GM21825 (cell line): ENCODE measurements around the gene ACTL9.

Source experiments
- ATAC-seq: cut with Tn5 transposase; IDR thresholded peaks from one replicate; pipeline ENCODE4 v1.9.1; 2021; ENCODE audit warnings: mild to moderate bottlenecking, moderate library complexity; ENCODE audit not compliant: unreplicated experiment

ACTL9 gene

DNA sequence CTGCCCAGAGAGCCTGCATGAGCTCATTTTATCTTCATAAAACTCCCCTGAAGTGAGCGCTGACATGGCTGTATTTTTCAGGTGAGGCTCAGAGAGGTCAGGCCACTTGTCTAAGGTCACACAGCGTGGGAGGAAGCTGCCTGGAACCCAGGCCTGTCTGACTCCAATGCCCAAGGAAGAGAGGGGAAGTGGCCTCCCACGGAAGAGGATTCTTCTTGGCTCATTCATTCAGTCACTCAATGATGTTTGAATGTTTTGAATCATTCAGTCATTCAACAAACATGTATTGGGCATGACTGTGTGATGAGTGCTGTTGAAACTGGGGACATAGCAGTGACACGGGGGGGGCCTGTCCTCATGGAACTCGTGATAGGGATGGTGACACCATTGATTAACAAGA is 12.0 kb downstream of the ACTL9 start:
- no peak for ATAC-seq

DNA sequence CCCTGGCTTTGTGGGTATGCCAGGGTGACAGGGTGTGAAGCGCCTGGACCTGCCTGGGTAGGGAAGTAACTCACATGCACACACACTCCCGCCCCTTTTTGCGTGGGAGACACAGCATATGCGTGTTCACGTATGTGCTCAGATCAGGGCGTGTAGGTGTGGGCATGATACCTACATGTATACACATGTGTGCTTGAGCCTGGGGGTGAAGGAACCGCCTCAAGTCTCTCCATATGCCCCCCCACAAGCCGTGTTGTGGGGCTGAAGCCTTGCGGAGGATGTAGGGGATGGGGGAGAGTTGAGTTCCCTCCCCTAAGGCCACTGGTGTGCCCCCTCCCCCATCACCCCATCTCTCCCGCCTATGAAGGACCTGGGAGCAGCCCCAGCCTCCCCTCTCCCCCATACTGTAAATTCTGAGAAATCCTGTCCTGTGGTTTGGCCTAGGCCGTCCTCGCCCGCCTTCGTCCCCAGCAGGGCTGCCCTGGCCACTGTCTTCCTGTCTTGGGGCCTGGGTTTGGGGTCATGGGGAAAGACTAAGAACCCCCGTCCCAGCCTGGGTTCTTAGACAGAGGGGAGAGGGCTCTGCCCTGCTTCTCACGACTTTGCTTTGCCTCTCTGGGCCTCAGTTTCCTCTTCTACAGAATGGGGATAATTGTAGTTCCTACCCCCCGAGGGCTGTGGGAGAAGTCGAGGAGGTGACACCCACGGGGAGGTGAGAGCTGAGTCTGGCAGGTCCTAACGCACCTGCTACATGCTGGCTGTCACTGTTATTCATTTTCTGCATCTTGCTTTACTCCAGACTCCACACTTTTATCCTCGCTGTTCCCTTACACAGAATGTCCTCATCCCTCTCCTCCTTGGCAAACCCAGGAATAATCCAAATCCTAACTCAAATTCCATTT is 14.3 kb downstream of the ACTL9 start:
- no peak for ATAC-seq

DNA sequence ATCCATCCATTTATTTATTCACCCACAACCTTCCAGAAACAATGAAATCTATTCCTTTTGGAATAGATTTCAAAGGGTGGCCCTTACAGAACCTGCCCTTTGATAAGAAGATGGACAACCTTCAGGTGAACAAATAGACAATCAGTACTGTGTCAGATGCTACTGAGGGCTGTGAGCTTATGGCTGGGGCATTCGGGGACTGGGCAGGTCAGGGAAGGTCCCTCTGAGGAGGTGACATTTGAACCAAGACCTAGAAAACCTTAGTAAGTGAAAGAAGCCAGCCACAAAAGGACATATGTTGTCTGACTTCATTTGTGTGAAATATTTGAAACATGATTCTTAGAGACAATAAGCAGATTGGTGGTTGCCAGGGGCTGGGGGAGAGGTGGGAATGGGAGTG is 15.7 kb downstream of the ACTL9 start:
- no peak for ATAC-seq

DNA sequence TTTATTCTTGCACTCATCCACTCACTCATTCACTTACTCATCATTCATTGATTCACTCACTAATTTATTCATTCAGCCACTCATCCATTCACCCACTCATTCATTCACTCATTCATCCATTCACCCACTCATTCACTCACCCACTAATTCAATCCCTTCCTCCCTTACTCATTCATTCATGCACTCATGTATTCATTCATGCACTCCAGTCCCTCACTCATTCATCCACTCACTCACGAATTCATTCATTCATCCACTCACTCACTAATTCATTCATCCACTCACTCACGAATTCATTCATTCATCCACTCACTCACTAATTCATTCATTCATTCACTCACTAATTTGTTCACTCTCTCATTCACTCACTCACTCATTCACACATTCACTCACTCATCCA is 16.1 kb downstream of the ACTL9 start:
- no peak for ATAC-seq

DNA sequence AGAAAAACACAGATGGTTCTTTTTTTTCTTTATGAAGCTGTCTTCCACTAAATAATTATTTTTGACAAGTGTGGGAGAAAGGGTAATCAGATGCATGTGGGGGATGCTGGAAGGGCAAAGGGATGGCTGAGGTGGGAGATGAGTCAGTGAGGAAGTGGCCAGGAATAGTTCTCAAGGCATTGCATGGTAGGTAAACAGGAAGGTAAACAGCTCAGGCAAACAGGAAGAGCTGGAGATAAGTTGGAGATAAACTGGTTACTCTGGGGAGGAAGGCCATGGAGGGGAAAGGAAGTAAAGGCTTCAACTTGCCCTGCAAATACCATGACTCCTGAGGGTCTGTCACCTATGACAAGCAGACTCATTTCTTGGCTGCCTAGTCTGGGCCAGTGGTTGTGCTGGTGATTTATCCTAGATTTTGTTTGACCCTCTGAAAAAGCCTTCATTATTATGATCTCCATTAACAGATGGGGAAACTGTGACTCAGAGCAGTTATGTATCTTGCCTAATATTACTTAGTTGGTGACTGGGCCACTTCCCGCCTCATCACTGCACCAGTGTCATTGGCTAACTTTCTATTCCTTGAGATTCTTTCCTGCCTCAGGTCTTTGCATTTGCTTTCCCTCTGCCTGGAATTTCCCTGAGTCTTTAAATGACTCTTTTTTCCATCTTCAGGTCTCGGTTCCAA is 17.1 kb downstream of the ACTL9 start:
- ATAC-seq = no peak

DNA sequence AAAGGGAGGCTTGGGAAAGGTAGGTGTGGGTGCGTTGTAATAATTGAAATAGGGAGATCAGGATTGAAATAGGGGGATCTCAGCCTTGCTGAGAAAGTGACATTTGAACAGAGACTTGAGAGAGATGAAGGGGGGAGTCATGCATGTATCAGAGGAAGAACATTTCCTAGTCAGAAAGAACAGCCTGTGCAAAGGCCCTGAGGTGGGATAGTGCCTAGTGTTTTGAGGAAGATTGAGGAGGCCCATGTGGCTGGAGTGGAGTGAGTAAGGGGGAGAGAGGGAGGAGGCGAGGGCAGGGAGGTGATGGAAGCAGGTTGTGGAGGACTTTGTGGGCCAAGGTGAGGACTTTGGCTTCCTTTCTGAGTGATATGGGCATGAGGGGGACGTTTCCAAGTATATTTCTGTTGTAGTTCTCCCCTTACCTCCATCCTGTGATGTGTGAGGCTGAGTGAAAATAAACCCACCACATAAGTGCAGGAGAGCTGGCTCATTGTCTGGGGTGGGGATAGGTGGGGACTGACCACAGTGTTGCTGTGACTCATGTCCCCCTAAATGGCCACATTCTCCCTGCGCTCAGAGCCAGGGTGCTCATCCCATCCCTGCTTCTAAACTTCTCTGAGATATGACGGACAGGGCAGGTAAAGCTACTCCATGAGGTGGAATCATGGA is 17.8 kb downstream of the ACTL9 start:
- ATAC-seq = no peak

DNA sequence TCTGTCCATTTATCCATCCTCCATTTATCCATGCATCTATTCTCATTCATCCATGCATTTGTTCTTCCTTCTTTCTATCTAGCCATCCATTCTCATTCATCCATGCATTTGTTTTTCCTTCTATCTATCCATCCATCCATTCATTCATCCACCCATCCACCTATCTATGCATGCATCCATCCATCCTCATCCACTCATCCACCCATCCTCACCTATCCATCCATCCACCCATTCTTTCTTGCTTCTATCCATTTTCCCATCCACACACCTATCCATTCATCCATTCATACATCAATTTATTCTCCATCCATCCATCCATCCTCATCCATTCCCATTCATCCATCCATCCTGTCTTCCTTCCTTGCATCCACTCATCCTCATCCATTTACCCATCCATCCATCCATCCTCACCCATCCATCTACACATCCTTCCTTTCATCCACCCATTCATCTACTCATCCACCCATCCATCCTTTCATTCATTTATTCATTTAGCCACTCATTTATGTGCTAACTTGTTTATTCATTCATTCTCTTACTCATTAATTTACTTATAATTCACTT is 20.3 kb downstream of the ACTL9 start:
- no peak for ATAC-seq

DNA sequence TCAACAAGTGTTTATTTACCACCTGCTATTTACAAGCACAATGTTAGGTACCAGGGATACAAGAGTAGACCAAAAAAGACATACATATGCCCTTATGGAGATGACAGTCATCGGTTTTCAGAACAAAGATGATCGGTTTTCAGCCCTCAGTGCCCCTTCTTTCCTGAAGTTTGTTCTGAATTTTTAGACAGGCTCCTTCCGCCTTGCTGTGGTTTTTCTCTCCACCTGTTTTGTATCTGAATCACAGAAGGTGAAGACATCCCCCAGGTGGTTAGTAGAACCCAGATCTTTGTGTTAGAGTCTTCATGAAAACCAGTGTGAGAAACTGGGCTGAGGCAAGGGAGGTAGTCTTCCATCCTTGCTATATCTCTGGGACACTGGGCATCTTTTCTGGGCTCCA is 23.5 kb downstream of the ACTL9 start:
- no peak for ATAC-seq

DNA sequence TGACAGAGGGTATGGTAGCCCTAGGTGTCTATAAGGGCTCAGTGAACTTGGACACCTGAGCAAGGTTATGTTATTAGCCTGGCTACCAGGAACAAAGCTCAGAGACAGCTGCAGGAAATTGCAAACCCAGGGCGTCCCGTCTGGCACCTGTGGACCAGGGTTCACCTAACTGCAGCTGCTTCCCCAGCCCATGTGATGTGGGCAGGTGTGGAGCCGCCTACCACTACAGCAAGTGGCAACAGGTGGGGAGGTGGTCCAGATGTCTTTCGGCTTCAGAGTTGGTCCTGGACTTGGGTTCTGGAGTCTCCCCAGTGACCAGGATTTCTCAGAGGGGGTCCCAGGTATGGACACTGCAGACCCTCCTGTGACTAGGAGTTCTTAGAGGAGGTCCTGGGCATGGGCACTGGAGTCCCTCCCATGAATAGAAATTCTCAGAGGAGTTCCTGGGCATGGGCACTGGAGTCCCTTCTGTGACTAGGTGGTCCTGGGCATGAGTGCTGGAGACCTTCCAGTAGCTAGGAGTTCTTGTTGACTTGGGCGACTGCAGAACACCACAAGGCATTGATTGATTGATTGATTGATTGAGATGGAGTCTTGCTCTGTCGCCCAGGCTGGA is 25.2 kb downstream of the ACTL9 start:
- ATAC-seq = no peak

DNA sequence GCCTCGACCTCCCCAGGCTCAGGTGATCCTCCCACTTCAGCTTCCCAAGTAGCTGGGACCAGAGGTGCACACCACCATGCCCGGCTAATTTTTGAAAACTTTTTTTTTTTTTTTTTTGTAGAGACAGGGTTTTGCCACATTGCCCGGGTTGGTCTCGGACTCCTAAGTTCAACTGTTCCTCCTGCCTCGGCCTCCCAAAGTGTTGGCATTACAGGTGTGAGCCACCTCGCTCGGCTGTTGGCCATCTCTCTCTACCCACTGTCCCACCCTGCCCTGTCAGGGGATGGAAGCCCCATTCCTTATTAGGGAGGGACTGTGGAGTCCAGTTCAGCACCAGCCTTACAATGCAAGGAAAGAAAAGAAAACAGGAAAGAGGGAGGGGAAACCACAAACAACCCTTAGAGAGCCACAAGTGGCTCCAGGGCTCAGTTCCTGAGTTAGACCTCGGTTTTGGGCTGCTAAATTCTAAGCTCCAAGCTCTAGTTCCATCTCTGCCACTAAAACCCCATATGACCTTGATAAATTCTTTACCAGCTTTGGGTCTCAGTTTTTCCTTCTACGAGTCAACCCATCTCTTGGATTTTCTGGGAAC is 31.7 kb downstream of the ACTL9 start:
- no peak for ATAC-seq

DNA sequence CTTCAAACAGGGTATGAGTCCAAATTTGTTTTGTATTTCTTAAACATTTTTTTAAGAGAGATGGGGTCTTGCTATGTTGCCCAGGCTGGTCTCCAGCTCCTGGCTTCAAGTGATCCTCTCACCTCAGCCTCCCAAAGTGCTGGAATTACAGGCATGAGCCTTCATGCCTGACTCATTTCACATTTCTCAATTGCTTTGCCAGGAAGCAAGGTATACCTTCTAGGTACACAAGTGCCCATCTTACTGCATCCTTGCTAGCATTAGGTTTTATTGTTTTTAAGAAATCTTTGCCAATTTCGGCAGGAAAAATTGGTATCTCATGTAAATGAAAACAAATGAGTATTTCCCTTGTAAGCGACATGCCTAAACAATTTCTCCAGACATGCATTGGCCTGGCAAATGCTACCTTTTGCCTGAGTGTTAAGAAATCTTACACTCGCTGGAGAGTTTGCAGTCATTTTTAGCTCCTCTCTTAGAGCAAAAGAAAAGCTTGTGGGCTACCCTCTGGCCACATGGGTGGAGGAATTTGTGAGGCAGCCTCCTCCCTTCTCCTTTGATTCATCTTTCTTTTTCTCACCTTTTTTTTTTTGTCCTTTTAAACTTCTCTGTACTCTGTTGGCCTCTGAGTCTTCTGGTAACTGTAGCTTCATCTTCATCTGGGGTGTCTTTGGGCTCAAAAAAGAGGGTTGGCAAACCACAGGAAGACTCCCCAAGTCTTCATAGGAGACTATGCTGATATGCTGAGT is 33.0 kb downstream of the ACTL9 start:
- no peak for ATAC-seq

DNA sequence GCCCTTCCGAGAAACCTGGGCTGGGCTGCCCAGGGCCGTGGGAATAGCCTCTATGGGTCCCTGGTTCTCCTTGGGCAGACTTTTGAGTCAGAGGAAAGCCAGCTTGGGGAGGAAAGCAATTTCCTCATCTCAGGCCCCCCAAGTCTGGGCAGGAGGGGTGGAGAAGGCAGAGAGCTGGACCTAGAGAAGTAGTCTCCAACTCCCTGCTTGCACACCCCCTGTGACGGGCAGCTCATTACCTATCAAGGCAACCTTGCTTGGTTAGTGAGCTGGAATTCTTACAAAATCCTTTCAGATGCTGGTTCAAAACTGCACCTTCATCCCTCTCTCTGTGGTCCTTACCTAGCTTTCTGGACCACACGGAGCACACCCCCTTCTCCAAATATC is 33.9 kb downstream of the ACTL9 start:
- ATAC-seq = no peak

DNA sequence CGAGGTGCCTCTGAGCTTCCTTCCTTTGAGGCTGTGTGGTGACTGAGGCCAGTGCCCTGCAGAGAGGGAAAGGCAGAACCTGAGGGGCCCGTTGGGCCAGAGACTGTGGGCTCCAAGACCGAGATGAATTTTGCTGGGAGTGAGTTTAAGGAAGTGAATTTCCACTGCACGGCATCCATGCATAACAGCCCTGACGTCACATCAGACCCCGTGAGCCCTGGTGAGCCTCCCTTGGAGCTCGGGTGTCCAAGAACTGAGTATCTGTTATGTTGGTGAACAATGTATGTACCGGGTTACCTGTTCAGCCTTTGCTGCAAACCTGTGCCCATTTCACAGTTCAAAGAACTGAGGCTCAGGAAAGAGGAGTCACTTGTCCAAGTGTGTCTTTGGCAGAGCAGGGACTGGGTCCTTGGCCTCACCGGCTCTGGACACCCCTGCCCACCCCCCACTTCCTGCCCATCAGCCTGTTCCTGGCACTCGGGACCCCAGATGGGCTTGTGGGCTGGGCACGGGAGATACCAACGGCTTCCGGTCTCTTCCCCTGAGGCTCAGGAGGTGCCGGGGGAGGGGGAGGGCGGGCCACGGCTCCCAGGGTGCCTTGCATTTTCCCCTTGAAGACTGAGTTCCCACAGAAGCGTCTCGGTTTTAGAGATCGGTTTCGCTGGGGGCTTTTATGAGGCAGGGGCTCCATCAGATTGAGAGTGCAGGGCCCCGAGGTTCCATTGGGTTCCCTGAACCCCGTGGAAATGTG is 34.5 kb downstream of the ACTL9 start:
- no peak for ATAC-seq

DNA sequence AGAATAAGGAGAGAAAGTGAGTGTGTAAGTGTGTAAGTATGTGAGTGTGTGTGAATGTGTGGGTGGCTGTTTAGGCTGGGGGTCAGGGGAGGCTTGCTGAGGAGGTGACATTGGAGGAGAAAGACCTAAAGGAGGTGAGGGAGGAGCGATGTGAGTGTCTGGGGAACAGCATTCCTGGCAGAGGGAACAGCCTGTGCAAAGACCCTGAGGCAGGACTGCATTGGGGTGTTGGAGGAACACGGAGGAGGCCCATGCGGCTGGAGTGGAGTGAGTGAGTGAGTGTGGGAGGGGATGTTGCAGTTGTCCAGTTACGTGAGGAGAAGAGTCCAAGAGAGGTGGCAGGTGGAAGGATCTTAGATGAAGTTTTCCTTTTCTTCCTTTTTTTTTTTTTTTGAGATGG is 36.3 kb downstream of the ACTL9 start:
- ATAC-seq = no peak

DNA sequence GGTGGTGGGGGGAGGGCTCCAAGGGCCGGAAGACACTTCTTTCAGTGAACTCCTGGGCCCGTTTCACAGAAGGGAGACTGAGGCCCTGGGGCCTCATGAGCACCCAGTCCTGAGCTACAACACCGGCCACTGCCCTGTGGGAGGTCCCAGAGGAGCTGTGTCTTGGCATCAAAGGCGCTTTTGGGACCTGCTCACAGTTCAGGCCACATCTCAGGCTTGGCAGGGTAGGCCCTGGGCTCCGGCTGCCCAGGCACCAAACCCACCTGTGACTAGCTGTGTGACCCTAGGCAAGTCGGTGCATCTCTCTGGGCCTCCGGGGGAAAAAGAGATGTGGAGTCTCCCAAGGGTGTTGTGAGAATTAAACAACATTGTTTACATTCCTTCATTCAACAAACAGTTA is 38.7 kb downstream of the ACTL9 start:
- ATAC-seq = no peak

DNA sequence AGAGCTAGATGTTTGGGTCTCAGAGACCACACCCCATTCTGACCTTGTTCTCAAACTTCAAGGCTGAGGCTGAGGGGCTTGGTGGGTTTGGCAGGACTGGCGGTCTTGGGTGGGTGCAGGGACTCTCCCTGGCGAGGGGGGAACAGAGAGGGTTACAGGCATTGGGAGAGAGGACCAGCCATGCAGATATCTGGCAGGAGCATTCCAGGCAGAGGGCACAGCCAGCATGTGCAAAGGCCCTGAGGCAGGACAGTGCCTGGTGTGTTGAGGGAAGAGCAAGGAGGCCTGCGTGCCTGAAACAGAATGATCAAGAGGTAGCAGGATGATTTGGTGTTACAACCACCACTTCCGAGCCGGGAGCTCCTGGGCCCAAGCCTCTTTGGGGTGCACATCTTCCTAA is 40.7 kb downstream of the ACTL9 start:
- no peak for ATAC-seq

DNA sequence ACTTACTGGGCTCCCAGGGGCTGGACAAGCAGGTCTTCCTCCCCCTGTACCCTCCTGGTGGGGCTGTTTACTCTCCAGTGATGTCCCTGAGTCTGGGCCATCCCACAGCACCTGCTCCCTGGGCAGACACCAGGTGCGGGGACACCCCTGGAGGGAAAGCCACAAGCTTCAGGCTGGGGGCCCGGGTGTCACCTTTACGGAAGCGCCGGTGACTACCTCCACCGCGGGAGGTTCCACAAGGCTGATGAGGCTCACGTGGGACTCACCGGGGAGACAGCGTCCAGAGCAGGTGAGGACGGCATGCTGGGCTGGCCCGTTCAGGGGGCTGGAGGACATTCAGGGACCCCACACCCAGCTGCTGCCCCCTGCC is 43.3 kb downstream of the ACTL9 start:
- ATAC-seq = no peak

DNA sequence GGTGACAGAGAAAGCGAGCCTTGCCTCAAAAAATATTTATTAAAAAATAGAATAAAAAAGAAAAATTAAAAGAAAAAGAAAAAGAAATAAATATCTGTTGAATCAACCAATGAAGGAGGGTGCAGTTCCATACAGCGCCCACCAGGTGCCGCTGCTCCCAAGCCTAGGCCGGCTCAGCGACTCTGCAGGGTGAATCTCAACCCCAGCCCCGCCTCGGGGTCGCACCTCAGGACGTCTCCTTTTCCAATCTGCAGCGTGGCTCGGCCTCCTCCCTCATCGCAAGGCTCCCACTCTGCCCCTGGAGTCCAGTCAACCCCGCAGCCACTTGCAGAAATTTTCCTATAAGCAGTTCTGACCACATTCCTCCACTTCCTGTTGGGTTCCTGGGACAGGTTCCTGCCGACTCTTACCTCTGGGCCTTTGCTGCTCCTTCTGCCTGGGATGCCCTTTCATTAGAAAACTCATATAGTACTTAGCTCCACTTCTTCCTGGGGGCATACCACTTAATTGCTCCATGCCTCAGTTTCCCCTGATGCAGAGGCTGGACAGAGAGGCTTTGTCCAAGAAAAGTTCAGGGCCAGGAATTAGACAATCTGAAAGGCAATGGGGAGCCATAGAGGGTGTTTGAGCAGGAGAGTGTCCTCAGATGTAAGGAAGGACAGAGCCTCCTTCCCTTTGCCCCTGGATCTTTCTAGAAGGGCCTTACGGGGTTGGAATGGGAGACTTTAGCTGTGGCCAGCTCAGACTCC is 43.8 kb downstream of the ACTL9 start:
- no peak for ATAC-seq

DNA sequence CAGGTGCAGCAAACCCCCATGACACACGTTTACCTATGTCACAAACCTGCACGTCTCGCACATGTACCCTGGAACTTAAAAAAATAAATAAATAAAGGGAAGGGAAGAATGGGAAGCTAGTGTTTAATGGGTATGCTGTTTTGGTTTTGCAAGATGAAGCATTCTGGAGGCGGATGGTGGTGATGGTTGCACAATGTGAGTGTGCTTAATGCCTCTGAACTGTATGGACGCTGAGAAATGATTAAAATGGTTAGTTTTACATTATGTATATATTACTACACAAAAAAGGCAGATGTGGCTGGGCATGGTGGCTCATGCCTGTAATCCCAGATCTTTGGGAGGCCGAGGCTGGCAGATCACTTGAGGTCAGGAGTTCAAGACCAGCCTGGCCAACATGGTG is 50.4 kb downstream of the ACTL9 start:
- ATAC-seq = no peak
